IPS-18c (cell line): ENCODE results near the gene OBP2A.
"Not testable (repeated sequence)": the region's sequence is repeated elsewhere in the genome, so short reads cannot be mapped to it uniquely, and the experiment has no call there.

Experiments
- H3K4me3 ChIP-seq: 2 replicates; pipeline ENCODE4 v1.7.0; 2013; ENCODE audit warnings: low read depth, mild to moderate bottlenecking, low read length, moderate library complexity; ENCODE audit not compliant: insufficient read depth
- H3K9me3 ChIP-seq: one replicate; pipeline ENCODE4 v1.6.1; 2013; ENCODE audit warnings: mild to moderate bottlenecking, low read length, moderate library complexity; ENCODE audit not compliant: control insufficient read depth, insufficient read depth

OBP2A gene

DNA sequence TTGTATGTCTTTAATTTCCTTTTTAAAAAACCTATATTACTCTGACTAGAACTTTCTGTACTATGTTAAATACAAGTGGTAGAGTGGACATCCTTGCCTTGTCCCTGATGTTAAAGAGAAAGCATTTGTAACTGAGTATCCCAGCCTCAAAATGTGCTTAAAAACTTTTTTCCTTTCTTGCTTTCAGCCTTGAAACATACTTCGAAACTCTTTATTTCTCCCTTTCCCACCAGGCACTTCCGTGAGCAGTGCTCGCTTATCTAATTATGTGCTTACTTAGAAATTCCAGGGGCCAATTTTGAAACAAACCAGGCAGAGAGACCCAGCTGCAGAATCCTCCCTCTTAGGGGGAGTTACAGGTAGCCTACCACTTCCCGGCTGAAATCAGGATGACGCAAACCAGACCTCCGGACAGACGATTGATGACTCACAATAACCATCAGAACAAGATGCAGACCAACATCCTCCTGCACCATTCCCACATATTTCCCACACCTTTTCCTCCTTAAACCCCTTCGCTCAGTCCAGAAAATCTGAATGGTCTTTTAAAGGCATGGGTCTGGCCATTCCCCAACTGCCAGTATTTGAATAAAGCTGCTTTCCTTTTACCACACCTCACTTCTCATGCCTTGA is 2.5 kb upstream of the OBP2A start:
- not testable (repeated sequence) for H3K4me3 ChIP-seq, H3K9me3 ChIP-seq

DNA sequence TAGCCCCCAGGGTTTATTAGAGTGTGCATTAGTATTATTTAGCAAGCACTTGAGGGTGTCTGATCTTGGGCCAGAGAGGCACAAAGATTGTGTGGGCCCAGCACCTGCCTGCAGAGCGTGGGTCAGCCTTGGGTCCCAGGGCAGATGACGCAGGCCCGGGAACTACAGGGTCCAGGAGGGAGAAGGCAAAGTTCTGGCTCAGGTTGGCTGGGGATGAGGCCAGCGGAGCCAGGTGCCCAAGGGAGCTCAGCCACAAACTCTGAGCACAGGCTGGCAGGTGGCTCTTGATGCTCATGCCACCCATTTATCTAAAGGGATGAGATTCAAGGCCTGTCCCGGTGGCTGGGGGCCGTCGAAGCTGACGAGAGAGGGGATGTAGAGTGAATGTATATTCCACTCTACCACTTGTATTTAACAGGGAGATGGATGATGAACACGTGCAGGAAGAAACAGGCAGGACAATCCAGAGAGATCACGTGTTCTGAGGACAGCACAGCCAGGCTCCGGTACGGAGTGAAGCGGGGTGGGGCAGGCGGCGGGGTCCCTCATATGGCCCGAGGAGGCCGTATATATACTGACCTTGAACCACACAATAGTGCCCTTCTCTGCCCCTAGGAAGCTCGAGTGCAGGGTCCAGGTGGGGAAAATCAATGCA is 818 bp upstream of the OBP2A start:
- no peaks in the 10 kb centered on the region for H3K9me3 ChIP-seq
- H3K4me3 ChIP-seq = no peak overlapping the region

DNA sequence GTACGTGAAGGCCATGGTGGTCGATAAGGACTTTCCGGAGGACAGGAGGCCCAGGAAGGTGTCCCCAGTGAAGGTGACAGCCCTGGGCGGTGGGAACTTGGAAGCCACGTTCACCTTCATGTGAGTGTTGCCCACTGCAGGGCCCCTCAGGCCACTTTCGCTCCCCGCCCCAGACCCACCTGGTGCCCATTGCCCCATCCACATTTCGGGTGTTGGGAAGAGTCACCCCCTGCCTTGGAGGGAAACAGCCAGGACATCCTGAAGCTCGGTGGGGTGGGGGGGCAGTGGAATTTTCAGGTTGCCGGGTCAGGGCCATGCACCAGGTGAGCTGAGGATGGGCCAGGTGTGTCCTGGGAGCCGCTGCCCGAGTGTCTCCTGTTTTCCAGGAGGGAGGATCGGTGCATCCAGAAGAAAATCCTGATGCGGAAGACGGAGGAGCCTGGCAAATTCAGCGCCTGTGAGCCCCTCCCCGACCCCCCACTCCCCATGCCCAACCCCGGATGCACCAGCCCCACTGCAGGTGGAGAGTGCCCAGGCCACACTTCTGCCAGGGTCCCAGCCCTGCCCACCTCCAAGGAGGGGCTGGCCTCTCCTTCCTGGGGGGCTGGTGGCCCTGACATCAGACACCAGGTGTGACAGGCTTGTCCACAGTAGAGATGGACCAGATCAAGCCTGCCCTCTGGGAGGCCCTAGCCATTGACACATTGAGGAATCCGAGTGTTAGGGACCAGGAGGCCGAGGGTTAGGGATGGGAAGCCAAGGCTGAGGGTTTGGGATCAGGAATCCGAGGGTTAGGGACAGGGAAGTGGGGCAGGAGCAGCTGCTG is 1.1 kb downstream of the OBP2A start:
- not testable (repeated sequence) for H3K9me3 ChIP-seq, H3K4me3 ChIP-seq

DNA sequence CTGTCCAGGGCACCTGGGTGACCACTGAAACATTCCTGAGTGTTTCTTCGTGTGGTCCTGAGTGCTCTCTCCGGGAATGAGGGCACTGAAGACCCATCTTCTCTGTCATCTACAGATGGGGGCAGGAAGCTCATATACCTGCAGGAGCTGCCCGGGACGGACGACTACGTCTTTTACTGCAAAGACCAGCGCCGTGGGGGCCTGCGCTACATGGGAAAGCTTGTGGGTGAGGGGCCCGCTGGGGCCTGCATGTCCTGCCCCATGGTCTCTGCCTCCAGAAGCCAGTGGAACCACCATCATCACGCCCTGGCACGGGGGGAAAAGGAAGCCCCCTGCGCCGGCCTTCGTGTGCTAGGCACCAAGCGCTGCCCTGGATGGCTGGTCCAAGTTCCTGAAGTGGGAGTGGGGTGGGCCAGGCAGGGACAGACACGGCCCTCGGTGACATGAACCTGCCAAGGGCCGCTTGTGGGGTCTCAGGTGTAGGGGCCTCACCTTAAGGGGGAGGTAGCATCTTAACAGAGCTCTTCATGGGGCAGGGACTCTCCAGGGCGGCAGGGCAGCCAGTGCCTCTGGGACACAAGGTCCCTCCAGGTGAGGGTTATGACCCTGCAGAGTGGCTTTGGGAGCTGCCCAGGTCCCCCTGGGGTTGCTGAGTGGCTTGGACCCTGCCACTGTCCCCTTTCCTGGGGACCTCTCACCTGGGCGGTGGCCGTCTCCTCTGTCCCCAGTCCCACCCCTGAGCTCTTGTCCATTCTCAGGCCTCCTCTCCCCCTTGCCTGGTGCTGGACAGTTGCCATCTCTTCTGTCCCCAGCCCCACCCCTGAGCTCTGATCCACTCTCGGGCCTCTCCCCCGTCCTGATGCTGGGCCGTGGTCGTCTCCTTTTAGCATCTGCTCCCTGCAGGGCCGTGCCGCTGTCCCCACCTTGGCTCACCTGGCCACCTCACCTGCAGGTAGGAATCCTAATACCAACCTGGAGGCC is 2.1 kb downstream of the OBP2A start:
- no peak overlapping the region for H3K4me3 ChIP-seq
- no peaks in the 10 kb centered on the region for H3K9me3 ChIP-seq

DNA sequence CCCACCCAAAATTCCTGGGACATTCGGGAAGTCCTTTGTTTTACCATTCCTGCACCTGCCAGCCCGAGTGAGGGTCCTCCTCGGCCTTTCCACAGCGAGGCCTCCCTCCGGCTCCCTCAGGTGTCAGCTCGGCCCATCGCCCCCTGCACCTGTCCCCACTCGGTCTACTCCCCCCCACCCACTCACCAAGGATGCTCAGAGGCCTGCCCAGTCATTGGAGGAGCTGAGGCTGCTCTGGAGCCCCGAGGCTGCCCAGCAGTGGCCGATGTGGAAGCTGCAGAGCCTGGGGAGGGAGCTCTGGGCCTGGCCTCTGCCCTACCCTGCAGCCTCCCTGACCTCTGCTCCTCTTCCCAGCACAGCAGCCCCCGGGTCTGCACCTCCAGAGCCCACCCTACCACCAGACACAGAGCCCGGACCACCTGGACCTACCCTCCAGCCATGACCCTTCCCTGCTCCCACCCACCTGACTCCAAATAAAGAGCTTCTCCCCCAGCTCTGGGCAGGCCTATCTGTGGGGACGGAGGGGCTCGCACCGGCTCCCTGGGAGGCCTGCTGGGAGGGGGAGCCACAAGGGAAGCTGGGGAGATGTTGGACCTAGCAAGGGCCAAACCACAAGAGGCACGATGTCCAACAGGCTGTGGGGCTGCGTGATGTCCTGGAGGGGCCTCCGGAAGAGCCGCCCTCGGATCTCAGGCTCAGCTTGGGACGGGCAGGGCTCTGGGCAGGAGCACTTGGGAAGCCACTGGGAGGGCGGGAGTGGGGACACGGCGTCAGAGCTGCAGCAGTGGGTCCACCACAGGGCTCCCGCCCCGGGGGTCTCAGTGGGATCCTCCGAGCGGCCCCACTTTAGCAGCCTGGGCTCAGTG is 3.8 kb downstream of the OBP2A start:
- not testable (repeated sequence) for H3K4me3 ChIP-seq, H3K9me3 ChIP-seq

DNA sequence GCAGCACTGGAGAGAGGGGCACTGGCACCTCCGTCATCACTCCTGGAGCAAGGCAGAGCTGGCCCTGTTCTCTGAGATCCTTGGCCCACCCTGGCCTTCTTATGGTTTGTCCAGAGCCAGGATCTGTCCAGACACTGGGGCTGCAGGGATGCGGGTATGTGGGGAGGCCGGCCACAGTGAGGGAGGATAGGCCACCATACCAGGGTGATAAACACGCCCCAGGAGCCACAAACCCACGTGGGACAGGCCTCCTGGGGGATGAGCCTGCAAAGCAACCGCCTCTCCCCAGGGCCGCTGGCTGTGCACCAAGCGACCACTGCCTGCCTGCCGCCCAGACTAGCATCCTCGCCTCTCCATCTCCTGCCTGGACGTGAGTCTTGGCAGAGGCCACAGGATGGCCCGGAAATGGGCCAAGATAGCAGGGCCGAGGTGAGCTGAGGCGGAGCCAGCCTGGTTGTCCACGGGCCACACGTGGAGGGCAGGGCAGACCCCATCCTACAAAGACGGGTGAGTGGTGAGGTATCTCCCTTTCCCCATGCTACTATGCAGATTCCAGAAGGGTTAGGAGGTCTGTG is 4.5 kb downstream of the OBP2A start:
- Histone ChIP-seq H3K9me3 (peaks cover 3% of the 10 kb centered on the region), H3K4me3 (no peak overlapping the region)

DNA sequence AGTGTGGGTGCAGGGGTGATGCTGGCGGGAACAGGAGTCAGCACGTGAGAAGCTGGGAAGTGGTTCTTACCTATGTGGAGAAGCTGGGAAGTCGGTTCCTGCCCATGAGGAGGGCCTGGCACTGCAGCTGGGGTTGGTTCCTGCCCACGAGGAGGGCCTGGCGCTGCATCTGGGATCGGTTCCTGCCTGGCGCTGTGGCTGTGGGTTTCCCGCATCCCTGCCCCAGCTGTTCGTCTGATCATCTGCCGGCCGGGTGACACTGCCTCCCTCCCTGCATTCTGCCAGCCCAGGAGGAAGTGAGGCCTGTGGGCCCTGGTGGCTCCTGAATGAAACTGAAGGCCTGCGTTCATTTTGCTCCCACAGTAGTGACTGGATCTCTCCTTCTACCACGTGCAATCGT is 5.1 kb downstream of the OBP2A start:
- H3K4me3 ChIP-seq = no peak overlapping the region
- peaks cover 3% of the 10 kb centered on the region for H3K9me3 ChIP-seq

DNA sequence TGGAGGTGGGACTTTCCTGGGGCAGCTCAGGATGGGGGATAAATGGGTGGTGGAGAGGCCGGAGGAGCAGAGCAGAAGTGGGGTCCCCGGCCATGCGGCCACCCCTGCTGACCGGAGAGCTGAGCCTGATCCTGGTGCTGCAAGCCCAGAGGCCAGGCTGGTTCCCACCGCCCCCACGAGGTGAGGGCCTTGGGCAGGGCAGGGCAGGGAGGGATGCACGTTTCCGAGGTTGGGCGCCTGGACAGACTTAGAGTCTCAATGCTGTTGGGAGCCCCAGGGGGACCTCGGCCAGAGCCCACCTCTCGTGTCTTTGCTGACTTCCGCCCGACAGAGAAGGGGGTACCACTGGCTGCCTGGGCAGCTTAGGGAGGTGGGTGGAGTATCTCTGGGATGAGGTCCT is 5.5 kb downstream of the OBP2A start:
- H3K4me3 ChIP-seq = no peak overlapping the region
- peaks cover 3% of the 10 kb centered on the region for H3K9me3 ChIP-seq

DNA sequence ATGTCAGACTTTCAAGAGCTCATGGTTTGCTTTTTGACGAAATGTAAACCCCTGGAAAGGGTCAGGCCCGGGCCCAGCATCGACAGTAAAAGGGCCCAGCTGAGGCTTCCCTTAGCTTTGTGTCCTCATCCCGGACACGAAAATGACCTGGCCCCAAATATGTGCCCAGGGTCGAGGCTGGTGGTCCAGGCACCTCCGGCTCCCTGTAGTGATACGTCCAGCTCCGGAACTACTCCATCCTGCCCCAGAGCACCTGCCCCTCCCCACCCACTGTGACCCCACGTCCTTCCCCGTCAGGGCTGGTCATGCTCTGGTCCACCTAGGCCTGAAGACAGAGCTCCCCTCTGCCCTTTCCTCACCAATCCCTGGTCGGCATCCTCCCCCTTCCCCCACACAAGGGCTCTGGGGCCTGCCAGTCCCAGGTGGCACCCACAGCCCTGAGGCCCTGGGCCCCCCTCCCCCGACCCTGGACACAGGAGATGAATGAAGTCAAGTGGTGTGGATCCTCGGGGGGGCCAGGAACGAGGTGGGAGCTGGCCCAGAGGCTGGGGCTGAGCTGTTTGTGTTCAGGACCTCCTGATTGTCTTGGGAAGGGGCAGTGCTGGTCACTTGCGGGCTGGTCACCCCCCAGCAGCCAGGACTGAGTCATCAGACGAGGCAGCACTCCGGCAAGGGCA is 6.2 kb downstream of the OBP2A start:
- no peak overlapping the region for H3K4me3 ChIP-seq
- H3K9me3 ChIP-seq = peaks cover 3% of the 10 kb centered on the region

DNA sequence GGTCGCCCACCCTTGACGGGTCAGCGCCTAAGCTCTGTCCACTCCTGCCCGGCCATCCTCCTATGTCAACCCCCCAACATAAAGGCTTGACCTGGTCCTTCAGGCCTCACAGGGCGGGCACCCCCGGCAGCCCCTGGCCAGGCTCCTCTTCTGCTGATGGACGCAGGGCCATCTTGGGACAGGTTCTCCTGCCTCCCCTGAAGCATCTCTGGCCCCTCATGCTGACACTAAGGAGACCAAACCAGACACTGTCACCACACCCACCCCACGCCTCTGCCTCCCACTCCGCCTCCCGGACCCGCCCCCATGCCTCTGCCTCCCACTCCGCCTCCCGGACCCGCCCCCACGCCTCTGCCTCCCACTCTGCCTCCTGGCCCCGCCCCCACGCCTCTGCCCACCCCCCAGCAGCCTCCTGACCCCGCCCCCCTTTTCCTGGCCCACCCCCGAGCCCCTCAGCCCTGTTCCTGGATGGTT is 6.8 kb downstream of the OBP2A start:
- H3K9me3 ChIP-seq = peaks cover 3% of the 10 kb centered on the region
- H3K4me3 ChIP-seq = no peak overlapping the region

DNA sequence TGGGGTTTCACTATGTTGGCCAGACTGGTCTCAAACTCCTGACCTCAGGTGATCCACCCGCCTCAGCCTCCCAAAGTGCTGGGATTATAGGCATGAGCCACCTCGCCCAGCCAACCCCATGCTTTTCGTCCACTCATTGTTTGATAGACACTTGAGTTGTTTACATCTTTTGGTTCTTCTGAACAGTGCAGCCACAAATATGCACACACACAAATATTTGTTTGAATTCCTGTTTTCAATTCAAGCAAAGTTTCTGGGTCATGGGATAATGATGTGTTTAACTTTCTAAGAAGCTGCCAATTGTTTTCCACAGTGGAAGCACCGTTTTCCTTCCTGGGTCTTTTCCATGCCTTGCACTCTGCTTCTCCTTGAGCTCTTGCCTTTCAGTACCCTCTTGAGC is 8.8 kb downstream of the OBP2A start:
- H3K4me3 ChIP-seq = no peak overlapping the region
- H3K9me3 ChIP-seq = peaks cover 3% of the 10 kb centered on the region

DNA sequence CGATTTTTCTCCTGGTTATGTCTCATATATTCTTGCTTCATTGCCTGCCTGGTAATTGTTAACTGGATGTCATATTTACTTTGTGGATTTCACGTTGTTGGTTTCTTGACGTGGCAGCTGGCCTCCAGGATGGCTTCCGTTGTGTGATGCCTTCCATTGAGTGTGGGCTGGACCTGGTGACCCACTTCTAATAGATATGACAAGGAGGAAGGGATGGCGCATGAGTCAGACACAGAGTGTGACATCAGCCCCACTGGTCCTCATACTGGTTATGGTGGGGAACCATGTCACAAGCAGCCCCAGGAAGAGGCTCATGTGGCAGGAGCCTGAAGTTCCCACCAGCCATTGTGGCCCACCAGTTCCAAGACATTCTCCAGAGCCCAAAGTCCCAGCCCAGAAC is 9.3 kb downstream of the OBP2A start:
- Histone ChIP-seq H3K4me3 (no peak overlapping the region), H3K9me3 (peaks cover 3% of the 10 kb centered on the region)

DNA sequence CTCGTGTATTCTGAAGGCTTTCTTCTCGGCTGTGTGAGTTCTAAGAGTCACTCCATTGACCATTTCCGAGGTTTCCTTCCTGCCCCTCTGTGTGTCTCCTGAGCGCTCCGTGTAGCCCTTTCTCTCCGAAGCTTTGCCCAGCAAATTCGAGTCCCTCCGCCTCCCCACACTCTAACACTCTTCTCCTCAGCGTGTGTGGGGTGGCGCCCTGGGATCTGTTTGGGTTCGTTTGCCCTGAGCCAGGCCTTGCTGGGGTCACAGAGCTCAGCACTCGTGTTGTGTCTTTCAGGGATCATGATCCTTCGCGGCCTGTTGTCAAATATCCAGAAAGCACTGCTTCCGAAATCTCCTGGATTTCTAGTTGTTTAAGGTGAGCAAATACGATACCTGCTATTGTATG is 10.0 kb downstream of the OBP2A start:
- no peak overlapping the region for H3K4me3 ChIP-seq
- peaks cover 3% of the 10 kb centered on the region for H3K9me3 ChIP-seq

DNA sequence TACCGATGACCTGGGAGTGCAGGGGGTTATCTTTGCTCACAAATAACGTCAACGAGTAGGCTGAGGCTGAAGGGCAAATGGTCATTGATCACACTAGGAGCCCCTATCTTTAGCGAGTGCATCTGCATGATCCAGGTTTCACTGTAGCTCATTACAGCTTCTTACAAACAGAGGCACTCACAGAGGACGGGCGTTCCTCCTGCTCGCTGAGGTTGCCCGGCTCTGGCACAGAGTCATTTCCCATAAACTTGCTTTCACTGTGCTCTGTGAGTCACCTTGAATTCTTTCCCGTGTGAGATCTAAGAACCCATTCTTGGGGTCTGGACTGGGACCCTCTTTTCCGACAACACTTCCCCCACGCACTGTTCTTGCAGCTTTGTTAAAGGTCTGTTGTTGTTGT is 13.7 kb downstream of the OBP2A start:
- H3K9me3 ChIP-seq = peaks cover 2% of the 10 kb centered on the region
- no peak overlapping the region for H3K4me3 ChIP-seq

DNA sequence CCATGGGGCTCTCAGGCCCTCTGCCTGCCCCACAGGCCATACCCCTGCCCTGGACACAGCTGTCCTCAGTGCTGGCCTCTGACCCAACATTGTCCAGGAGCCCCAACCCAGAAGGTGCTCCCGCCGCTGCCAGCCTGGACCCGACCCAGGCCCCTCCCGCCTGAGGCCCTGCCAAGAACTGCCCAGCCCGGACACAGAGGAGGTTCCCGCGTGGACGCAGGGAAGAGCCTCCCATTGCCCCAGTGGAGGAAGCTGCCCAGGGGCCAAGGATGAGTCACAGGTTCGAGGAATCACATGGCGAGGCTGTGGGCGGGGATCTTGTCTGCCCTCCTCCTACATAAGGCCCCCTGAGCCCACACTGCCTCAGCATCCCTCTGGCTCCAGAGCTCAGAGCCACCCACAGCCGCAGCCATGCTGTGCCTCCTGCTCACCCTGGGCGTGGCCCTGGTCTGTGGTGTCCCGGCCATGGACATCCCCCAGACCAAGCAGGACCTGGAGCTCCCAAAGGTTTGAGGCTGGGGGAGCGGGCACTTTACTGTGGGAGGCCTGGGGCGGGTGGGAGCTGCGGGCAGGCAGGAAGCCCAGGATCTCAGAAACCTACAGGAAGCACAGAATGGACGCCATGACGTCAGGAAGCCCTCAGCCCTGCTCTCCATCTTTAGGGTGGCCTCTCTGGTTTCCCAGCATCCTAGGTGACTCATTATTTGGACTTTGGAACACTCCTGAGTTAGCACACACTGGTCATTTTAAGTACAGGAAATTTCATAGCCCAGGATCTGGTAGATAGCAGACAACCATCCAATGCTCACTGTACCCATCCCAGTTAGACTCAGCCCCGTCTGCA is 15.7 kb downstream of the OBP2A start, which contains the start of gene PAEP:
Gene PAEP, plus strand, starts transcription at position 366 of the 844 bp plus-strand sequence.
- peaks cover 2% of the 10 kb centered on the region for H3K9me3 ChIP-seq
- H3K4me3 ChIP-seq = no peak within 1 kb of the TSS
